SH-SY5Y (cell line): ENCODE results near the gene ICE2.

Experiments
- GATA2 ChIP-seq: IDR thresholded peaks from 2 replicates; pipeline ENCODE4 v1.6.1; 2011; ENCODE audit warnings: mild to moderate bottlenecking, low read depth, low read length
- GATA3 ChIP-seq: IDR thresholded peaks from 2 replicates; pipeline ENCODE4 v1.6.1; 2011; ENCODE audit warnings: low read depth, mild to moderate bottlenecking, low read length, moderate library complexity

DNA sequence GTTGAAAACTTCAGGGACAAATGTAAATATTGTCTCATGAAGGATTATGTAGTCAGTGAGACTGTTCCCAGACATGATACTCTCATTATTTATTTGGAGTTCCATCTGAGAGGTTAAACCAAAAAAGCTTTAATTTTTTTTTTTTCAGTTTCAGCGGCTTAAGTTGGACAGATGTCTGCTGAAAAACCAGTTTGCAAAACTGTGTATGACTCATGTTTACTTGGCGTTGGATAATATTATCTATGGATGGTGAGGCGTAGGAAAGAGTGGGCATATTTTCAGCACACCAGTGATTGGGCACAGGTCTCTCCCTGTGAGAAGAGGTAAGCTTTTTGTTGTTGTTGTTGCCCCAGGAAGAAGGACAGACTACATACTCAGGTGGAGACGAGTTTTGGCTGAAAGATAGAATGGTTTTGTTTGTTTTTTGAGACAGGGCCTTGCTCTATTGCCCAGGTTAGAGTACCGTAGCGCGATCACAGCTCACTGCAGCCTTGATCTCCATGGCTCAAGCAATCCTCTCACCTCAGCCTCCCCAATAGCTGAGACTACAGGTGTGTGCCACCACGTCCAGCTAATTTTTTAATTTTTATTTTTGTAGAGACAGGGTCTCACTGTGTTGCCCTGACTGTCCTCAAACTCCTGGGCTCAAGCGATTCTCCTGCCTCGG, 64.8 kb downstream of the ICE2 start:
- no peak for TF ChIP-seq GATA3
- no peak for TF ChIP-seq GATA2
